ENCODE results near the gene ITPR2. TPM values are rescaled to one million over a fixed set of nuclear protein-coding genes. Genes with fewer than 3 reads are reported as not detected.

The ITPR2 gene
- total RNA-seq, 1 donor from 2014 or later: 16.3 TPM

DNA sequence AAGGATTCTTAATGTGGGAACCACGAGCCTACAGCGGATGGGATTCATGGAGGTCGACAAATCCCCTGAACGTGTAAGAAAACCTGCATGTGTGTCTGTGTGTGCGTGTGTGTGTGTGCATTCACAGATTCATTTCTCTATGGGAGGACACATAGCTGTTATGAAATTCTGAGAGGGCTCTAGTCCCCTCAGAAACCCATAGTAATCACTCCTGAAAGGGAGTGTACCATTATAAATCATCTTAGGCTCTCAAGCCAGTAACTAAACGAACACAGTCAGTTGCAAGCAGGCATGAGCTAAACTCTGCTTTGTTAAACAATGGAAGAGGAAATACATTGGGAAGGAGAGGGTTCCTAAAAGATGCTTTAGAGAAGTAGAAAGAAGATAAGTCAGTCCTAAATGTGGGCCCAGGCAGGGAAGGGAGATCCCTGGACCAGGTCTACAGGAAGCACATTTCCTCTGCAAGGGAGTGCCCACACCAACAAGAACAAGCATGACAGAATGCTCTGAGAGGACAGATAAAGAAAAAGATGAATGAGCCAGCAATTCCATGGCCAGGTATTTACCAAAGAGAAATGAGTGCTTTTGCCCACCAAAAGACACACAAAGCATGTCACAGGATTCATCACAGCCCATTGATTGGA, 91.3 kb downstream of the ITPR2 start:
- TF ChIP-seq, protein P1, sequence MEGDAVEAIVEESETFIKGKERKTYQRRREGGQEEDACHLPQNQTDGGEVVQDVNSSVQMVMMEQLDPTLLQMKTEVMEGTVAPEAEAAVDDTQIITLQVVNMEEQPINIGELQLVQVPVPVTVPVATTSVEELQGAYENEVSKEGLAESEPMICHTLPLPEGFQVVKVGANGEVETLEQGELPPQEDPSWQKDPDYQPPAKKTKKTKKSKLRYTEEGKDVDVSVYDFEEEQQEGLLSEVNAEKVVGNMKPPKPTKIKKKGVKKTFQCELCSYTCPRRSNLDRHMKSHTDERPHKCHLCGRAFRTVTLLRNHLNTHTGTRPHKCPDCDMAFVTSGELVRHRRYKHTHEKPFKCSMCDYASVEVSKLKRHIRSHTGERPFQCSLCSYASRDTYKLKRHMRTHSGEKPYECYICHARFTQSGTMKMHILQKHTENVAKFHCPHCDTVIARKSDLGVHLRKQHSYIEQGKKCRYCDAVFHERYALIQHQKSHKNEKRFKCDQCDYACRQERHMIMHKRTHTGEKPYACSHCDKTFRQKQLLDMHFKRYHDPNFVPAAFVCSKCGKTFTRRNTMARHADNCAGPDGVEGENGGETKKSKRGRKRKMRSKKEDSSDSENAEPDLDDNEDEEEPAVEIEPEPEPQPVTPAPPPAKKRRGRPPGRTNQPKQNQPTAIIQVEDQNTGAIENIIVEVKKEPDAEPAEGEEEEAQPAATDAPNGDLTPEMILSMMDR (IDR thresholded peaks at IDR 0.05; ENCODE audit: insufficient read depth, low read length, poor library complexity, severe bottlenecking): no peak
- Histone ChIP-seq H3K36me3 (ENCODE audit: control insufficient read depth, insufficient read depth, low read length) (no peaks in the 10 kb centered on the region), H3K4me3 (ENCODE audit: low read depth, low read length) (no peak overlapping the region), H3K27me3 (ENCODE audit: control insufficient read depth, insufficient read depth, low read length) (no peaks in the 10 kb centered on the region)
- DNase-seq (ENCODE audit: low read depth): no peak

- H3K4me3 ChIP-seq (ENCODE audit: low read depth, low read length): no peak overlapping the region
- DNase-seq (ENCODE audit: low read depth): no peak
Measured at GRCh38 chr12:26740991-26741390, 92.0 kb downstream of the ITPR2 start.

DNA sequence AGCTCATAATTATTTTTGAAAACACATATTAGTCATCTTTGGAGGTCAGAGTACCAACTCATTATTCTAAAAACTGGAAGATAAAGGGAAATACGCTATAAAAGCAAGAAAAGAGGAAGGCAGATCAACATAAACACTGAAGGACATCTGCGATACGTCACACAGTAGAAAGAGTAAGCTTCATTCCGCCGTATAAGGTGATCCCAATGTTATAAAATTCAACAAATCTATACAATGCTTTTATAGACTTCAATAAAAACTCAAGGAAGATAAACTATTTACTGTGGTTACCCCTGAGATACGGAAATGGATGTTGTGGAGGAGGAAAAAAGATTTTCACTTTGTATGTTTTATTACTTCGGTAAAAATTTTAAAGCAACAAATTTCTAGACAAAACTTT, 92.6 kb downstream of the ITPR2 start:
- no peaks in the 10 kb centered on the region for H3K27me3 ChIP-seq (ENCODE audit: control insufficient read depth, insufficient read depth, low read length)
- no peak overlapping the region for H3K4me3 ChIP-seq (ENCODE audit: low read depth, low read length)
- no peaks in the 10 kb centered on the region for H3K36me3 ChIP-seq (ENCODE audit: control insufficient read depth, insufficient read depth, low read length)
- DNase-seq (ENCODE audit: low read depth): no peak
- TF ChIP-seq, protein P1 (IDR thresholded peaks at IDR 0.05; ENCODE audit: insufficient read depth, low read length, poor library complexity, severe bottlenecking): no peak

More at GRCh38 chr12:26740991-26741390, 92.0 kb downstream of the ITPR2 start:
- Histone ChIP-seq H3K36me3 (ENCODE audit: control insufficient read depth, insufficient read depth, low read length) (no peaks in the 10 kb centered on the region), H3K27me3 (ENCODE audit: control insufficient read depth, insufficient read depth, low read length) (no peaks in the 10 kb centered on the region)
- TF ChIP-seq, protein P1 (IDR thresholded peaks at IDR 0.05; ENCODE audit: insufficient read depth, low read length, poor library complexity, severe bottlenecking): no peak

DNA sequence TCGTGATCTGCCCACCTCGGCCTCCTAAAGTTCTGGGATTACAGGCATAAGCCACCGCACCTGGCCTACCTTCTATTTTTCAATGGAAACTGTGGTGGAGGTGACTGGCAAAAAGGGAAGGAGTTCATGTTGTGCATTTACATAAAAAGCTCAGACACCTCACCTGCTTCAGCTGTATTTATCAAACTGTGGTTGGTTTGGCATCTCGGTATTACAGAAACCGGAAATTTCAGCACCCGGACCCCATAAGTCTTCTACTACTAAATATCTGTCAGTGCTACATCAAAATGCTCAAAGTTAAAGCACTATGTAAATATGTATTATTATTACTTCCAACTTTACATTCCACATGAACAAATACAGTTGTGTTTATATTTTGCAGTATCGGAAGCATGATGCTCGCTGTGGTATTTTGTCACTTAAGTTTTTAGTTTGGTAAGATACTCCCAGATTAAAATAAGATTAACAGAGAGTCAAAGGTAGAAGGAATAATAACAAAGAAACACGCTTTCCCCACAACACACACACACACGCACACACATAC, 95.4 kb downstream of the ITPR2 start:
- TF ChIP-seq, protein P1 (IDR thresholded peaks at IDR 0.05; ENCODE audit: insufficient read depth, low read length, poor library complexity, severe bottlenecking): no peak
- Histone ChIP-seq H3K4me3 (ENCODE audit: low read depth, low read length) (no peak overlapping the region), H3K36me3 (ENCODE audit: control insufficient read depth, insufficient read depth, low read length) (no peaks in the 10 kb centered on the region), H3K27me3 (ENCODE audit: control insufficient read depth, insufficient read depth, low read length) (no peaks in the 10 kb centered on the region)
- DNase-seq (ENCODE audit: low read depth): no peak

DNA sequence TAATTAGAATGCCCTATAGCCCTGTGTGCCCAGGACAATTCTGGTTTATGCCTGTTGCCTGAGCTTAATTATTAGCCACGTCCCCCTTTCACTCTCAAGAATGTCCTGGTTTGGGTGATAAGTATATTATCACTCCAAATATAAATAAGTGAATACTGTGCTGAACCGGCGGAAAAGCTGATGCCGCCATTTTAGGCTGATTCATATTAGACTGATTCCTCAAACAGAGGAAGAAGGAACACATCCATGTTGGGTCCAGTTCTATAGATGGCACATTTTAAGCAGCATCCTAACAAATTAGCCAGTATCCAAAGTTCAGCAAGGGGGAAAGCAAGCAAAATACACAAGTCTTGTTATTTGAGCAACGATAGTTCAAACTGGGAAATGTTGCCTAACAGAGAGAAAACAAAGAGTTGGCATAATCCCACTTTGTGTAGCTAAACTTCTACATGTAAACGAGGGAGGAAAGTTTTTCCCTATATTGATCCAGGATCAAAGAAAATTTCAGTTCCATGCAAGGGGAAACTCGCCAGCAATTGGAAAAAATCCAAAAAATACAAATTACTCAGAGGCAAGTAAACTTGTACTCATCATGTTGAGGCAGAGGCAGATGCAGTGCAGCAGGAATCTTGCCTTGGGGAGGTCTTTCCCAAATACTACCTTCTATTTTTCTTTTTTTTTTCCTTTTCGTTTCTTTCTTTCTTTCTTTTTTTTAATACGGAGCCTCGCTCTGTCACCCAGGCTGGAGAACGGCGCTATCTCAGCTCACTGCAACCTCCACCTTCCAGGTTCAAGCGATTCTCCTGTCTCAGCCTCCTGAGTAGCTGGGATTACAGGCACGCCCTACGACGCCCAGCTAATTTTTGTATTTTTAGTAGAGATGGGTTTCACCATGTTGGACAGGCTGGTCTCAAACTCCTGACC, 96.2 kb downstream of the ITPR2 start:
- DNase-seq (ENCODE audit: low read depth): no peak
- TF ChIP-seq, protein P1 (IDR thresholded peaks at IDR 0.05; ENCODE audit: insufficient read depth, low read length, poor library complexity, severe bottlenecking): no peak
- no peaks in the 10 kb centered on the region for H3K36me3 ChIP-seq (ENCODE audit: control insufficient read depth, insufficient read depth, low read length)
- no peaks in the 10 kb centered on the region for H3K27me3 ChIP-seq (ENCODE audit: control insufficient read depth, insufficient read depth, low read length)
- H3K4me3 ChIP-seq (ENCODE audit: low read depth, low read length): no peak overlapping the region

Measured in kidney epithelial cell (primary cell).